Hematopoietic multipotent progenitor cell treated with erythropoietin and hydrocortisone succinate and interleukin-3 and kit ligand, for 8 days (in vitro differentiated cells): ENCODE results near the gene USP11.
A peak's percentile ranks its signal among the peaks of the same experiment; 100 is the strongest.

Experiments
- DNase-seq: peaks from one replicate; pipeline ENCODE4 v3.0.0-alpha.2; 2015

The USP11 gene

GRCh38 chrX:47204970-47205369 is 27.8 kb upstream of the USP11 start:
- DNase-seq = peak; percentile 7

GRCh38 chrX:47206316-47206715 is 26.5 kb upstream of the USP11 start:
- DNase-seq = no peak

GRCh38 chrX:47208108-47208507 is 24.7 kb upstream of the USP11 start:
- DNase-seq = no peak

GRCh38 chrX:47209508-47210238 is 23.1 kb upstream of the USP11 start:
- no peak for DNase-seq

- DNase-seq = no peak
Measured at GRCh38 chrX:47210661-47211425, 22.0 kb upstream of the USP11 start.

- no peak for DNase-seq
Measured at GRCh38 chrX:47212381-47213293, 20.2 kb upstream of the USP11 start.

GRCh38 chrX:47214435-47215077 is 18.3 kb upstream of the USP11 start:
- DNase-seq = no peak

- no peak for DNase-seq
Measured at GRCh38 chrX:47215291-47215900, 17.4 kb upstream of the USP11 start.

GRCh38 chrX:47216393-47216925 is 16.4 kb upstream of the USP11 start:
- no peak for DNase-seq

GRCh38 chrX:47217121-47217851 is 15.5 kb upstream of the USP11 start:
- DNase-seq = peak; percentile 32

GRCh38 chrX:47217852-47218279 is 14.9 kb upstream of the USP11 start:
- DNase-seq = peak; percentile 96

GRCh38 chrX:47218280-47218919 is 14.4 kb upstream of the USP11 start, which contains the start of gene CDK16:
Gene CDK16 (plus strand): TSS chrX:47218681. CDS start chrX:47223558, 4,877 bp downstream.
- DNase-seq = peak; percentile 79

- peak; percentile 59 for DNase-seq
Measured at GRCh38 chrX:47218920-47219815, 13.6 kb upstream of the USP11 start.

GRCh38 chrX:47221756-47222155 is 11.1 kb upstream of the USP11 start:
- DNase-seq = no peak

GRCh38 chrX:47222751-47223350 is 10.0 kb upstream of the USP11 start:
- DNase-seq = no peak

GRCh38 chrX:47223476-47224250 is 9.1 kb upstream of the USP11 start:
- DNase-seq = no peak

GRCh38 chrX:47224266-47224895 is 8.4 kb upstream of the USP11 start:
- DNase-seq = no peak

- no peak for DNase-seq
Measured at GRCh38 chrX:47224896-47225290, 7.9 kb upstream of the USP11 start.
